Liver (tissue), 9 donors: Measurements from ENCODE around the gene TCFL5. TPM values are rescaled to one million over a fixed set of nuclear protein-coding genes. Genes with fewer than 3 reads are reported as not detected.

Source experiments
- DNase-seq: peaks from one replicate; pipeline ENCODE4 v3.0.0-alpha.2; 2017; ENCODE audit warnings: low spot score
- H3K27ac ChIP-seq, 2 donors: one replicate each; pipeline ENCODE4 v1.7.0; 2013; ENCODE audit warnings: inconsistent platforms in 2 of 2, low read length in 2 of 2, control low read depth in 1 of 2, low read depth in 1 of 2, mild to moderate bottlenecking in 1 of 2
- H3K27me3 ChIP-seq, 4 donors: one replicate each; pipeline versions ENCODE4 v1.6.1 to v1.7.0; 2013; ENCODE audit warnings: low read length in 3 of 4, inconsistent platforms in 1 of 4, mild to moderate bottlenecking in 1 of 4, moderate library complexity in 1 of 4; ENCODE audit not compliant: control insufficient read depth in 4 of 4, insufficient read depth in 4 of 4
- H3K36me3 ChIP-seq, 4 donors: one replicate each; pipeline versions ENCODE4 v1.6.1 to v1.7.0; 2013; ENCODE audit warnings: low read length in 3 of 4, mild to moderate bottlenecking in 3 of 4, low read depth in 1 of 4, moderate library complexity in 1 of 4; ENCODE audit not compliant: control insufficient read depth in 4 of 4, insufficient read depth in 3 of 4
- H3K4me1 ChIP-seq, 4 donors: one replicate each; pipeline versions ENCODE4 v1.6.1 to v1.7.0; 2013; ENCODE audit warnings: low read length in 3 of 4, mild to moderate bottlenecking in 3 of 4, moderate library complexity in 1 of 4; ENCODE audit not compliant: control insufficient read depth in 4 of 4, insufficient read depth in 4 of 4
- H3K4me3 ChIP-seq, 3 donors: one replicate each; pipeline versions ENCODE4 v1.6.1 to v1.7.0; 2013; ENCODE audit warnings: low read length in 3 of 3, control low read depth in 1 of 3, low read depth in 1 of 3, mild to moderate bottlenecking in 1 of 3
- H3K9ac ChIP-seq, 2 donors: one replicate each; pipeline ENCODE4 v1.7.0; 2013; ENCODE audit warnings: low read length in 2 of 2, mild to moderate bottlenecking in 2 of 2, moderate library complexity in 2 of 2, control low read depth in 1 of 2, low read depth in 1 of 2
- H3K9me3 ChIP-seq, 4 donors: one replicate each; pipeline versions ENCODE4 v1.6.1 to v1.7.0; 2013; ENCODE audit warnings: low read length in 3 of 4; ENCODE audit not compliant: control insufficient read depth in 4 of 4
- CTCF ChIP-seq: fragments of 150-350 bp; IDR thresholded peaks from 2 replicates; pipeline ENCODE4 v1.5.1; 2017; ENCODE audit warnings: improper control_type of control experiment, low read depth, low read length; ENCODE audit not compliant: missing input control
- EGR1 ChIP-seq, 2 donors: IDR thresholded peaks; 2 replicates each; pipeline ENCODE4 v1.6.1; 2016 to 2018; ENCODE audit warnings: antibody characterized with exemption in 2 of 2, low read depth in 2 of 2
- GABPA ChIP-seq, 2 donors: IDR thresholded peaks in 1 of 2; conservative IDR thresholded peaks in 1 of 2; 2 replicates each; pipeline ENCODE4 v1.6.1; 2016; ENCODE audit warnings: antibody characterized with exemption in 2 of 2, mild to moderate bottlenecking in 1 of 2, moderate library complexity in 1 of 2
- JUND ChIP-seq, 2 donors: IDR thresholded peaks; 2 replicates each; pipeline ENCODE4 v1.6.1; 2016; ENCODE audit warnings: antibody characterized with exemption in 2 of 2
- MAX ChIP-seq: IDR thresholded peaks from 2 replicates; pipeline ENCODE4 v1.6.1; 2016; ENCODE audit warnings: antibody characterized with exemption
- NR2F2 ChIP-seq: IDR thresholded peaks from 2 replicates; pipeline ENCODE4 v1.6.1; 2016; ENCODE audit warnings: antibody characterized with exemption
- RAD21 ChIP-seq, 2 donors: IDR thresholded peaks; 2 replicates each; pipeline ENCODE4 v1.6.1; 2016; ENCODE audit warnings: antibody characterized with exemption in 2 of 2, mild to moderate bottlenecking in 2 of 2
- REST ChIP-seq: IDR thresholded peaks from 2 replicates; pipeline ENCODE4 v1.6.1; 2016; ENCODE audit warnings: antibody characterized with exemption, mild to moderate bottlenecking
- SP1 ChIP-seq: IDR thresholded peaks from 2 replicates; pipeline ENCODE4 v1.6.1; 2018; ENCODE audit warnings: antibody characterized with exemption, mild to moderate bottlenecking
- TAF1 ChIP-seq: conservative IDR thresholded peaks from 2 replicates; pipeline ENCODE4 v1.6.1; 2016; ENCODE audit warnings: antibody characterized with exemption, mild to moderate bottlenecking
- YY1 ChIP-seq: IDR thresholded peaks from 2 replicates; pipeline ENCODE4 v1.6.1; 2016; ENCODE audit warnings: antibody characterized with exemption, mild to moderate bottlenecking
- WGBS: extraction: QIAGEN DNeasy Blood & Tissue Kit; methylation state at CpG from one replicate; pipeline ENCODE4 v1.1.7; 2013; 5-methylcytosine and 5-hydroxymethylcytosine counted together
- polyA plus RNA-seq, 2 donors: library from polyadenylated mRNA; stranded (reverse) in 1 of 2; unstranded in 1 of 2; fragments of 200-250 nt in 1 of 2; fragments of >200 nt in 1 of 2; fragmentation: Nextera tagmentation in 1 of 2; extraction: Ambion mirVana in 1 of 2; gene quantifications; one replicate each; pipeline versions ENCODE4 v1.2.1 to v1.2.3, GENCODE V29; 2013 to 2015
- total RNA-seq, 2 donors: library from RNA; depleted of rRNA; stranded (reverse); fragments of >200 nt; gene quantifications; one replicate each; pipeline ENCODE4 v1.2.3, GENCODE V29; 2014
- donor health status: healthy.
- donor health status: healthy.
- donor health status: healthy.
- donor health status: healthy.
- donor health status: healthy.

The TCFL5 gene
- total and polyA plus RNA-seq, 4 donors, result 0.79 to 3.8 (median 2.2) TPM

- DNase-seq, result no peak
- Histone ChIP-seq H3K4me1 (peaks cover 13 to 47% (median 30%) of the 10 kb centered on the region in 4 donors), H3K27me3 (no peaks in the 10 kb centered on the region)
These were observed 64.7 kb downstream of the TCFL5 start for GRCh38 chr20:62796699-62797491.

GRCh38 chr20:62795023-62795761 is 66.4 kb downstream of the TCFL5 start:
- H3K27me3 ChIP-seq, result no peaks in the 10 kb centered on the region
- H3K36me3 ChIP-seq, result peaks cover 0 to 10% (median 8%) of the 10 kb centered on the region in 4 donors
- H3K4me3 ChIP-seq, result peak overlapping the region; percentile 46 to 62 (median 57)
- TF ChIP-seq SP1 (no peak), GABPA (IDR thresholded peaks at IDR 0.05 in 1 of 2, conservative IDR thresholded peaks at IDR 0.05 in 1 of 2) (no peak), YY1 (no peak), EGR1 (IDR thresholded peaks at IDR 0.05; ENCODE audit: low read depth in 2 of 2) (no peak), RAD21 (IDR thresholded peaks at IDR 0.05) (no peak), JUND (IDR thresholded peaks at IDR 0.05) (no peak), TAF1 (no peak)
- peak overlapping the region; percentile 11 to 33 for H3K9ac ChIP-seq
- peaks cover 13 to 49% (median 31%) of the 10 kb centered on the region in 4 donors for H3K4me1 ChIP-seq
- no peaks in the 10 kb centered on the region for H3K9me3 ChIP-seq
- DNase-seq, result peak; percentile 66
- peak overlapping the region; percentile 80 to 91 for H3K27ac ChIP-seq
- WGBS, result under 1% methylated on average over 68 of the region's 68 CpGs

More at GRCh38 chr20:62796699-62797491, 64.7 kb downstream of the TCFL5 start:
- WGBS, result 22% methylated on average over 53 of the region's 53 CpGs
- Histone ChIP-seq H3K9me3 (no peaks in the 10 kb centered on the region), H3K4me3 (peak overlapping the region in 2 of 3 donors; percentile 40 to 80), H3K27ac (peak overlapping the region; percentile 18 to 79), H3K9ac (peak overlapping the region in 1 of 2 donors; percentile 45), H3K36me3 (peaks cover 0 to 15% (median 10%) of the 10 kb centered on the region in 4 donors)
- TF ChIP-seq YY1, result no peak
- no peak for TF ChIP-seq JUND (IDR thresholded peaks at IDR 0.05)
- TF ChIP-seq NR2F2, result no peak
- no peak for TF ChIP-seq SP1
- no peak for TF ChIP-seq REST

- WGBS, result under 1% methylated on average over 69 of the region's 69 CpGs
- Histone ChIP-seq H3K9ac (peak overlapping the region; percentile 50 to 56), H3K4me3 (peak overlapping the region; percentile 15 to 57 (median 49)), H3K4me1 (peaks cover 13 to 49% (median 31%) of the 10 kb centered on the region in 4 donors), H3K27me3 (no peaks in the 10 kb centered on the region), H3K27ac (peak overlapping the region; percentile 83 to 91), H3K9me3 (no peaks in the 10 kb centered on the region), H3K36me3 (peaks cover 0 to 5% (median 4%) of the 10 kb centered on the region in 4 donors)
- peak; percentile 99 for DNase-seq
- TF ChIP-seq SP1 (peak; percentile 85), CTCF (no peak), YY1 (peak; percentile 36), REST (peak; percentile 65), RAD21 (IDR thresholded peaks at IDR 0.05) (peak in 1 of 2 donors; percentile 17), MAX (no peak), JUND (IDR thresholded peaks at IDR 0.05) (no peak)
These were observed 67.5 kb downstream of the TCFL5 start for GRCh38 chr20:62794007-62794724.
